Bladder microvascular endothelial cell (primary cell): ENCODE measurements around the gene DHX8. TPM values are rescaled to one million over a fixed set of nuclear protein-coding genes. Genes with fewer than 3 reads are reported as not detected.

Experiments used
- total RNA-seq: library from RNA; depleted of rRNA; stranded (reverse); fragments of >200 nt; gene quantifications from 2 replicates; pipeline ENCODE4 v1.2.3, GENCODE V29; 2014

Gene DHX8
- 39.2 and 53.7 TPM in 2 replicates for total RNA-seq

GRCh38 chr17:43483674-43484551 is at the start of gene DHX8:
Gene DHX8, plus strand, starts transcription at chr17:43483975. Its CDS starts 63 bp downstream, at chr17:43484038.

GRCh38 chr17:43546319-43547188 is 62.8 kb downstream of the DHX8 start, which contains the start of gene ETV4:
Gene ETV4, minus strand, starts transcription at chr17:43546340. Its CDS starts 723 bp downstream, at chr17:43545617.

Other genes with a start within 250 kb of the DHX8 start
- not detected in 2 replicates for gene RNU2-1, start 250.0 kb upstream of the DHX8 start, total RNA-seq
- 1.1 and 1.5 TPM in 2 replicates for gene ARL4D, start 85.0 kb upstream of the DHX8 start, total RNA-seq
- 1.8 and 2.1 TPM in 2 replicates for gene ETV4, start 62.4 kb downstream of the DHX8 start, total RNA-seq
- 10.7 and 23.4 TPM in 2 replicates for gene MEOX1, start 177.9 kb downstream of the DHX8 start, total RNA-seq